ENCODE data around the gene EDC3.
A peak's percentile ranks its signal among the peaks of the same experiment; 100 is the strongest.
"Not testable (repeated sequence)": the region's sequence is repeated elsewhere in the genome, so short reads cannot be mapped to it uniquely, and the experiment has no call there.

The EDC3 gene, protein sequence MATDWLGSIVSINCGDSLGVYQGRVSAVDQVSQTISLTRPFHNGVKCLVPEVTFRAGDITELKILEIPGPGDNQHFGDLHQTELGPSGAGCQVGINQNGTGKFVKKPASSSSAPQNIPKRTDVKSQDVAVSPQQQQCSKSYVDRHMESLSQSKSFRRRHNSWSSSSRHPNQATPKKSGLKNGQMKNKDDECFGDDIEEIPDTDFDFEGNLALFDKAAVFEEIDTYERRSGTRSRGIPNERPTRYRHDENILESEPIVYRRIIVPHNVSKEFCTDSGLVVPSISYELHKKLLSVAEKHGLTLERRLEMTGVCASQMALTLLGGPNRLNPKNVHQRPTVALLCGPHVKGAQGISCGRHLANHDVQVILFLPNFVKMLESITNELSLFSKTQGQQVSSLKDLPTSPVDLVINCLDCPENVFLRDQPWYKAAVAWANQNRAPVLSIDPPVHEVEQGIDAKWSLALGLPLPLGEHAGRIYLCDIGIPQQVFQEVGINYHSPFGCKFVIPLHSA

DNA sequence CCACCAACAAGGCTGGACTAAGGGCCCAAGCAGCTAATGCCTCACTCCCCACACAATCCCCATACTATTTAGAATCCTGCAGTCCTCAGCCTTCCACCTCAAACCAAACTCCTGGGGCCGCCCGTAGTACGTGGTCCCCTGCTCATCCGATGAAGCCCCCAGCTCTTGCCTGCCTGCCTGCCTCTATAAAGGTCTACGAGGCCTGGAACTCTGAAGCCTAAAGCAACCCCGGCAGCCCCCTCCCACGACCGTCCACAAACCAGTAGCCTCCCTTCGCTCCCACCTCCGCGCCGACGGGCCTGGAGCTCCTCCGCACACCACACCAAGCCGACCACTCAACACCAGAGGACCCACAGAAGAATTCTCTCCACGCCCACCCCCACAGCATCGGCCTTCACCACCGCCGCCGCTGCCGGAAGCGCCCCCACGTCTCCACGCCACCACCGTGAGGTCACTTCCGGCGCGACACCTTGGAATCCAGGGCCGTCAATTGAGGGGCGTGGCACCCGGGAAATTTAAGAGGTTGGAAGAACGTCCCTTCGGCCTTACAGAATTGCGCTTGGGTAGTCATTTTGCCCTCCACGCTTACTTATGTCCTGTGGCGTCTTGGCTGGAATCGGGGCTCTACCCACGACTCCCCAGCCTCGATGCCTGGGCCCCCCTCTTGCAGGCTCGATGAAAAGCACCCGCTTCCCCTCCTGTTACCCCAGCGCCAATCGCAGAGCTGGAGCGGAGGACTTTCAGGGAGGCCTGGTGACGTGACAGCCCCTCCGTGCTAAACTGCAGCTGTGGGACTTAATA, at the start of gene EDC3:
Gene EDC3 (minus strand): TSS at position 428 of the 801 bp plus-strand sequence. CDS start 20,900 bp downstream, outside the sequence.
- DNase-seq, result peak; percentile 89

DNA sequence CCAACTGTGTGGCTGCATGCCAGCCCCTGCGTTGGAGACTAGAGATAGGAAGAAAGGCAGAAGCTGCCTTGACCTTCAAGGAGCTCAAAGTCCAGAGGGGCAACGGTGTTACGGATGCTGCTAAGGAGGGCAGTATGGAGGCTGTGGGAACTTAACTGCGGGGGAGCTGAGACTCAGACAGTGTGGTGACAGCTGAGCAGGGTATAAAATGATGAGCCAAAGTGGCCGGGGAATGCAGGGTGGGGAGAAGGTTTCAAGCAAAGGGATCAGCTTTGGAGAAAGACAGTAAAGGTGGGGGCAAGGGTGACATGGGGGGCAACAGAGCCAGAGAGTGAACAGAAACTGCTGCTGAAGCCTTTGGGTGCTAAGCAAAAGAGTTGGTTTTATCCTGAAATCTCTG, 46.6 kb upstream of the EDC3 start:
- no peak for DNase-seq

DNA sequence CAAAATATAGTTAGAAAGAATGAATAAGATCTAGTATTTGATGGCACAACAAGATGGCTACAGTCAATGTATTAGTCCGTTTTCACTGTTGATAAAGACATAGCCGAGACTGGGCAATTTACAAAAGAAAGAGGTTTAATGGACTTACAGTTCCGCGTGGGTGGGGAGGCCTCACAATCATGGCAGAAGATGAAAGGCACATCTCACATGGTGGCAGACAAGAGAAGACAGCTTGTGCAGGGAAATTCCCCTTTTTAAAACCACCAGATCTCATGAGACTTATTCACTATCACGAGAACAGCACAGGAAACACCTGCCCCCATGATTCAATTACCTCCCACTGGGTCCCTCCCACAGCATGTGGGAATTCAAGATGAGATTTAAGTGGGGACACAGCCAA, 42.4 kb upstream of the EDC3 start:
- peak; percentile 33 for DNase-seq

DNA sequence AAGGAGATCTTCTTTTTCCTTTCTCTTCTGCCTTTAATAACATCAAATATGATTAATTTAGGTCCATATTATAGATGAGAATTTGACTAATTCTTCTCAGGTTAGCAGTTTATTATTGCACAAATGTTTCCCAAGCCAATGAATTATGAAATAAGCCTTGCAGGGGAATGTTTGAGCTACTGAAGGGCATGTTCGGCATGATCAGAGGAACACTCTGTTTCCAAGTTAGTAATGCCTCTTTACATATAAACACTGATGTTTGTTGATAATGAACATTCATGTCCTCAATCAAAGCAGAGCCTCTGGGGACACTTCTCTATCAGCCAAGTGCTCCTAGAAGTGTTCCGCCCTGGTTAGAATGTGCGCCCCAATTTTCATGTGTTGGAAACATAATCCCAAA, 39.5 kb upstream of the EDC3 start:
- DNase-seq, result no peak

DNA sequence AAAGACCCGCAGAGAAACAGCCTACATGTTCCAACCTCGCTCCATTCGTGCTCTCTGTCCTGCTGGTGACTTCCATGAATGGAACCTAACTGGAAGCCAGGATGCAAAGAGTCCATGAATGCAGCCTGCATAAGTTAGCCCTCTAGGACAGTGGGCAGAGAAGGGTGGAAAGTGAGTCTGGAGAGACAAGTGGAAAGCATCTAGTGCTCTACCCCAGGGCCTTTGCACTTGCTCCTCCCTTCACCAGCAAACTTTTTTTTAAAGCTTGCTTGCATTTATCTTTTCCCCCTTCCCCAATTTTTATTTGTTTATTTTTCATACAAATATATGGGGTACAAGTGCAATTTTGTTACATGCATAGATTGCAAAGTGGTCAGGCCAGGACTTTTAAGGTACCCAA, 37.4 kb upstream of the EDC3 start:
- DNase-seq, result no peak

DNA sequence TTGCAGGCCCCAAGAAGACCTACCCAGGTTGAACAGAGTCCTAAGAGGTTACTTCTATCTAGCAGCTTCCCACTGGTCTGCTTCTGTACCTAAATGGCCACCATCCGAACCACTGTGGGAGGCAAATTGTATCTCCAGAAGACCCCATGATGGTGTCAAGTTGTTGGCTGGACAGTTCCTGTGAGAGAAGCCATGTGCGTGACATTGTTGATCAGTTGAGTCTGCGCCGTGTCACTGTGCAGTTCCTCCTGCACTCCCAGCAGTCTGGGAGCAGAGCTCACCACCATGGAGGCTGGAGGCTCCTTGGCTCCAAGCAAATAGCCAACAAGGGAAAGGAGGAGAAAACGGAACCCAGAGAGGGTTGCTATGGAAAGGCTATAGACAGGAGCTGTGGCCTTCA, 37.0 kb upstream of the EDC3 start:
- no peak for DNase-seq

DNA sequence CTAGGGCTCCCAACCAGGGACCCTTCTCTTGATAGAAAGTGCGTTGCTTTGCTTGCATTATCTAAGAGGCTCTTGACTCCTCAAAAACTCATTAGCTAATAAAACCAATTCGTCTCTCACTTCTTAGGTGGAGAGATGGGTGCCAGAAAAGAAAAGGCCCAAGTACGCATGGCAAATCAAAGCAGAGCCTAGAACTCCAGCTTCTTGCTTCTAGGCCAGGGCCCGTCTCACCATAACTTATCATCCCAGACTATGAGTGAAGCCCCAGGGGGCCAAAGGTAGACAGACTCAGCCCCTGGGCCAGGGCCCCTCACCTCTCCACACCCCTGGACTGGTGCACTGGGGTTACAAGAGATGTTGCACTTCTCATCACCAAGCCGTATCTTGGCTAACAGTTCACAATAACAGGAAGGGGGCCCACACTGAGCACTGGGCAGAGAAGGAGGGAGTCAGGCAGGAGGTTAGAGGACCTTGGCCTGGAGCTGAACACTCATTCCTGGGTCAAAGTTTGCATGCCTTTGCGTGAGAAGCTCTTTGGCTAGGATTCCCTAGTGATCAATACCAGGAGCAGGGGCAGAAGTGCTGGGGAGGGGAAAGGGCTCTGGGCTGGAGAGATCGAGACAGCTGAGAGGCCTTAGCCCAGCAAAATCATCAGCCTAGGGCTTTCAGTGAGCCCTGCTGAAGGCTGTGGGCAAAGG, 34.9 kb upstream of the EDC3 start:
- no peak for DNase-seq

DNA sequence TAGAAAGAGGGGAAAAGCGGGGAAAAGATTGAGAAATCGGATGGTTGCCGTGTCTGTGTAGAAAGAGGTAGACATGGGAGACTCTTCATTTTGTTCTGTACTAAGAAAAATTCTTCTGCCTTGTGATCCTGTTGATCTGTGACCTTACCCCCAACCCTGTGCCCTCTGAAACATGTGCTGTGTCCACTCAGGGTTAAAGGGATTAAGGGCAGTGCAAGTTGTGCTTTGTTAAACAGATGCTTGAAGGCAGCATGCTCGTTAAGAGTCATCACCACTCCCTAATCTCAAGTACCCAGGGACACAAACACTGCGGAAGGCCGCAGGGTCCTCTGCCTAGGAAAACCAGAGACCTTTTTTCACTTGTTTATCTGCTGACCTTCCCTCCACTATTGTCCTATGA, 33.5 kb upstream of the EDC3 start:
- DNase-seq, result not testable (repeated sequence)

DNA sequence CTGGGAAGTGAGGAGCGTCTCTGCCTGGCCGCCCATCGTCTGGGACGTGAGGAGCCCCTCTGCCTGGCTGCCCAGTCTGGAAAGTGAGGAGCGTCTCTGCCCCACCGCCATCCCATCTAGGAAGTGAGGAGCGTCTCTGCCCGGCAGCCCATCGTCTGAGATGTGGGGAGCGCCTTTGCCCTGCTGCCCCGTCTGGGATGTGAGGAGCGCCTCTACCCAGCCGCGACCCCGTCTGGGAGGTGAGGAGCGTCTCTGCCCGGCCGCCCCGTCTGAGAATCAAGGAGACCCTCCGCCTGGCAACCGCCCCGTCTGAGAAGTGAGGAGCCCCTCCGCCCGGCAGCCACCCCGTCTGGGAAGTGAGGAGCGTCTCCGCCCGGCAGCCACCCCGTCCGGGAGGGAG, 32.9 kb upstream of the EDC3 start:
- not testable (repeated sequence) for DNase-seq

DNA sequence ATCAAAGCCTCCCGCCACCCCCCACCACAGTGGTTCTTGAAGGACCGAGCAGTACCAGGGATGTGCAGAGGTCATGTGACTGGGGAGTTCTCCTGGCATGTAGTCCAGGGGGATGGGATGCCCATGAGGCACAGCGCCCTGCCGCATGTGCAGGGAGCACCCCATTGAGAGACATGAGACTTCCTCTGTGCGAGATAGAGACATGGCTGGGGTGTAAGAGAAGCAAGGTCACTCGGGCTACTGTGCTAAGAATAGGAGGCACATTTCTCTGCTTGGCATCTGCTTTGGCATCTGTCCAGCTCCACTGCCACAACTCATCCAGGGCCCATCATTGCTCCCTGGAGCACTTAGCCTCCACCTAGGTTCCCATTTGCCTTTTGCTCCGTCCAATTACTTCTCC, 31.9 kb upstream of the EDC3 start:
- no peak for DNase-seq

DNA sequence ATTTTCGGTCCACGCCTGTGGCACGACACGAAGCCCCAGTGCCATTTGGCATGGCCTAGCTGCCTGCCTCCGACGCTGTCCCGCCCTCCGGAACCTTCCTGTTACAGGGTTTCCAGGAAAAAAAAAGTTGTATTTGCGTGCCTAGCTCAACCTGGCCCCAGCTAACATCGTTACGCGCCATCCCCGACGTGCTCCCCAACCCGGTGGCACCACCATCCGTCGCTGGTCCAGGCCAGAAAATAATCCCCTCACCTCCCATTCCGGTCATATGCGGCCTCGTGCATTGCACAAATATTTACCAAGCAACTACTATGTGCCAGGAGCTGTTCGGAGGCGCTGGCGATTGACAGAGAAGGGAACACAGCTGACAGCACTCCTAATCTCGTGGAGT, 30.9 kb upstream of the EDC3 start:
- no peak for DNase-seq

DNA sequence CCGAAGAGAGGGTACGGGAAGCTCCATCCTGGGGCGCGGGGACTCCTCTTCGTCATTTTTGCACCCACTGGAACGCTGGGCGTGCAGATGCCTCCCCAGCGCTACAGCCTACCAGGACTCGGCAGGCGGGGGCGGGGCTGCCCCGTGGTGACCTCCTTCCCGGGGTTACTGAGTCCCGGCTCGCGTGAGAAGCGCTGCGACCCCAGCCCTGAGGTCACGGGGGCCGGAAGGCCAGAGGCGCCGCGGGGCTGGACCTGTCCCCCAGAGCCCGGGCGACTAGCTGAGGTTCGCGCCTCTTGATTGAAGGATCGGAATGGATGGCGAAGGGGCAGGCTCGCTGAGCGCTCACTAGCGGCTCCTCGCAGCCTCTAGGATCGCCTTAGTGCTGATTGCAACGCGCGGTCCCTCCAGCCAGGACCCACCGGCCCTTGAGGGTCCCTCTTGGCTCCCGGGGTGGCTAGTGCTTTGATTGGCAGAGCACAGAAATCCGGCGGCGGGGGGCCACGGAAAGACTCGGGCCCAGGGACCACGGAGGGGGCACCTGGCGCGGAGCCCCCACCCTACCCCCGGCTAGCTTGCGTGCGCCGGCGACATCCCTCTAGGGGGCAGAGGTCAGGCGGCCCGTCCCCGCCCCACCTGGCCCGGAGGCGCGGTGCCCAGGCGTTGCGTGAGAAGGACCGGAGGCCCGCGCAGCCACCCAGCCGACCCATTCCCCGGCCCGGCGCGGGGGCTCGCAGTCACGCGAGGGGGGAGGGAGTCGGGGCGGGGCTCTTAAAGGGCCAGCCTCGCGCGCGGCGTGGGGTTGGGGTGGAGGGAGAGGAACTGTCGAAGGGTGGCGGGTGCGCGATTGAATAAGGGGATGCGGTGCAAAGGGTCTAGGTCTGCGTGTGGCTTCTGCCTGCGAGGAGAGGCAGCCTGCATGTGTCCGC, 30.3 kb upstream of the EDC3 start:
- peak; percentile 18 for DNase-seq

DNA sequence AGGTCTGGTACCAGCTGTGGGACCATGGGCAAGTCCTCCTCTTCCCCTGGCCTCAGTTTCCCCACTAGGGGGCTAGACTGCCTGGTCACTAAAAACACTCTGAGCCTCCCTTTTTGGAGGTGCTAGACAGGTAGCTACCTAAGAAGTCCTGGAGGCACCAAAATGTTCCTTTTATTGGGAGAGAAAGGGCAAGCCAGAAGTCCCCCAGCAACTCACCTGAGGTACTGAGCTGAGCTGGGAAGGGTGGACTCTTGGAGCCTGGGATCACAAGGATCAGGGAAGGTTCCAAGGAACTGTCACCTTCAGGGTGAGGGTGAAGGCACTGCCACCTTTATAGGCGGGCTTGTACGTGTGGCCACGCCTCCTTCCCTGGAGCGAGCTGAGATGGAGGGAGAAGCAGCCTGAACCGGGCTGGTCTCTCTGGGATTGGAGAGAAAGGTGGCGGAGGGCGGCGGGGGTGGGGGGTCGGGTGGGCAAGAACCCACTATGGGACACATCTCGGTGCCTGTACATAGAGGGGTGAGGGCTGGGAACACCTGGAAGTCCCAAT, 29.5 kb upstream of the EDC3 start, which contains the start of gene CYP1A1:
Gene CYP1A1 (minus strand): TSS at position 304 of the 550 bp plus-strand sequence. CDS start 2,431 bp downstream, outside the sequence.
- DNase-seq, result no peak

DNA sequence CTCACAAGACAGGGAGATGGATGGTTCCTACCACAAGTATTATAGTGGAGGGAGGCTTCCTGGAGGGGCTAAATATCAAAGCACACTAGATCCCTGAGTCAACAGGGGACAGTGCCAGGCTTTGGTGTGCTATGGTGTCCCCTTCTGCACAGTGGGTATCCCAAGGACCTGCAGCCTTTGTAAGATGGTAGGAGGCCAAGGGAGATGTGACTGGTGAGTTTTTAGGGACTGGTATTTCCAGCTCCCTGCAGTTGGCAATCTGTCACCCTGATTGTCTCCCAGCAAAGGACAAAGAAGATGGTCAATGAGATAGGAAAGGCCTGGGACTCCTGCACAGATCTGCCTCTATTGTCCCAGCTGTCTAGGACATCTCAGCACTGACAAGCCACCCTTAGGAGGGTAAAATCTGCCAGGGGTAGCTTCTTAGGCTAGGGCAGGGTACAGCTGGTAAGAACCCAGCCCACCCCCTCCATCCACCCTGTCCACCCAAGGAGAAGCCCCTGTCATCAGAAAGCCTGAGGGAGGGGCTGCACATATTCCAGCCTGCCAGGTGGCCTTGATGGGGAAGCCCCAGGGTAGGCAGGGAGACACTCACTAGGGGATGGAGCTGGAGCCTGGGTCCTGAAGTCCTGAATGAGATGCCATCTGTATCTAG, 28.9 kb upstream of the EDC3 start:
- no peak for DNase-seq

DNA sequence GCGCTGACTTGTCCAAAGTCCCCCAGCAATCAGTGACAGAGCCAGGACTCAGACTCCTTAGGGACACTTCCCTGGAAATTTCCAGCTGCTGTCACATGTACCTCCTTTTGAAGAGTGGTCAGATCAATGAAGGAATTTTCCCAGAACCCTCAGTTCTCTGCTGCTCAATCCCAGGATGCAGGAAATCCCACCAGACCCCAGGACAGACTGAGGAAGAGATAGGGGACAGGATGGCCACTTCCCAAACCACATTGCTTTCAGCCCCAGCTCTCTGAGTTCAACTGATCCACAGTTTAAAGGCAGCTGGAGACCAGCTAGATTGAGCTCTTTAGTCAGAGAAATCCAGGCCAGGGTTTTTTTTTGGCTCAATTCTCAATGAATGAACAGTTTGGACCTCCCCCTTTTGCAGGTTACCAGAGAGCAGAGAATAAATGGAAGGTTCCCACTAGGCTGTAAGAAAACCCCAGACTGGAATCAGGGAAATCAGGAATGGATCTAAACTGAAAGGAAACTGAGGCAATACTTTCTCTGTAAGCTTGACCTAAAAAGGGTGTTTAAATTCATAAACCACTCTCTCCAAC, 28.0 kb upstream of the EDC3 start:
- peak; percentile 21 for DNase-seq

DNA sequence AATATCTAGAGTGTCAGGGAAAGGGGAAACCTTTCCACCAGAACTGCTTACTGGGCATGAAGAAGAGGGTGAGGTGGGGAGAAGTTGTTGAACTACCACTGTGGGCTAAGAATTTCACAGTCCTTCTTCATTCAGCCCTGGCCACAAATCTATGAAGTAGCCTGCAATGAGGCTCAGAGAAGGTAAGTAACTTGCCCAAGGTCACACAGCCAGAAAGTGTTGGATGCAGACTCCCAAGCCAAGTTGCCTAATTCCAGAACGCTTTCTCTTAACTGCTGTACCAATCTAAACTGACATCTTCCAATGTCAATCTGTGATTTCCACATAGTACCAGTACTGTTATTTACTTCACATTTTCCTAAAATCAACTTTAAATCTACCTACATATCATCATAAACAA, 27.4 kb upstream of the EDC3 start:
- no peak for DNase-seq

DNA sequence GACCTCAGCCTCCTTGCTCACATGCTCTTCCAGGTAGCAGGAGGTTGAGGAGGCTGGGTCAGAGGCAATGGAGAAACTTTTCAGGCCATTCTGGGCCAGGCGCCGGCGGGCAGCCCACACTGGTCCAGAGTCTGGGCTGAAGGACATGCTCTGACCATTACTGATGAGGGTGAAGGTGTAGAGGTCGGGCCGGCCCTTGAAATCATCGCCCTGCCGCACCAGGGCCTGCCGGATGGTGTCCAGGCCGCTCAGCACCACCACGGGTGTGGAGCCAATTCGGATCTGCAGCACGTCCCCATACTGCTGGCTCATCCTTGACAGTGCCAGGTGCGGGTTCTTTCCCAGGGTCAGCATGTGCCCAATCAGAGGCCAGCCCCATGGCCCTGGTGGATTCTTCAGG, 26.8 kb upstream of the EDC3 start:
- DNase-seq, result no peak

DNA sequence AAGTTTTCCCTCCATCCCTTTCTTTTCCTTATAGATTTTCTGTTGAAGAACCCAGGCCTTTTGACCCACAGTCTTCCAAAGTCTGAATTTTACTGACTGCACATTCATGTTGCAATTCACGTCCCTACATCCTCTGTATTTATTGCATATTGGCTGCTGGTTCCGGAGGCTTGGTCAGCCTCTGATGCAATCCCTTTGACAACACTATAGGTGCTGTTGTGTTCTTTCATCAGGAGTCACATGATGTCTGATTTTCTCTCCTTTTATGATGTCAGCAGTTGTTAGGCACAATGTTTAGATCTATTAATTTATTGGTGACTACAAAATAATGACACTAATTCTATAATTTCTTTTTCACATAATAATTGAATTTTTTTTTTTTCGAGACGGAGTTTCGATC, 20.8 kb upstream of the EDC3 start:
- peak; percentile 74 for DNase-seq

DNA sequence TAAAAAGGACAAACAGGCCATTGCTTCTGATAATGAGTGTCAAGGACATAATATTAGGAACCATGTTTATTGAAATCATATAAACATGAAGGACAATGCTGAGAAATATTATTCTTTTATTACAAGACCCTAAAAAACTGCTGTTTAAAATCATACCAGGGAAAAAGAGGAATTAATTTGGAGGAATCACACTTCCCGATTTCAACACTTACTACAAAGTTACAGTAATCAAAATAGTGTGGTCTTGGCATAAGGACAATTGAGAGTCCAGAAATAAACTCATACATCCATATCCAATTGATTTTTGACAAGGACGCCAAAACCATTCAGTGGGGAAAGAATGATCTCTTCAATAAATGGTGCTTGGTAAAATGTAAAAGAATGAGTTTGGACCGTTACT, 16.5 kb upstream of the EDC3 start:
- peak; percentile 50 for DNase-seq

DNA sequence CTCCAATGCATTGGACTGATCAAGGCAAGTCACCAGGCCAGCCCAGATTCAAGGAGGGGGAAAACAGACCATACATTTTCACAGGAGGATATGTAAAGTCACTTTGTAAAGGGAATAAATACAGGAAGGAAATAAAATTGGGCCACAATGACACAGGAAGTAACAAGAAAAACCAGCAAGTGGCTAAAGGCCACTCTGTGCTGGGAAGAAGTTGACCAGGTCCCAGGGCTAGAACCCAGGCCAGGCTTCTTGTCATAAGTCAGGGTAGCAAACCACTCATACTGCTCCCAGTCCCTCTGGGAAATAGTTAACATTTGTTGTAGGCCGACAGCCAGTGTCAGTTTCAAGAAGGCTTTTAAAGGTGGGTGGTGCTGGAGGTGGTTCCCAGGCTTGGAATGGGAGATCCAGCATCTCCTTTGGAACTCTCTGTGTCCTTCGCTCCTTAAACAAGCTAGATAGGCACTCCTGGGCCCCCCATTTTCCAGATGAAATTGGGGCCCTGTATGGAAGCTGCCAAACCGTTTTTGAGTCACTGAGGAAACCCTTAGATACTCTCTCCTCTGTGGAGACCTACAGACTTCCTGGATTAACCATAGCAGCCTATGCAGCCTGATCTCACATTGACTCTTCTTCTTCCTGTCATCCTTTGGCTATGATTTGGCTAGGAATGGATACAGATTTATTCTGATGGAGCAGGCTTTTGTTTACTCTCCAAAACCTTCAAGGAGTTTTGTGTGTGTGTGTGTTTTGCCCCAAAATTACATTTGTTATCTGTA, 14.7 kb upstream of the EDC3 start:
- no peak for DNase-seq

Measured in inflammatory macrophage treated with lipopolysaccharide for 4 hours (primary cell).